SK-N-MC (cell line): ENCODE measurements around the gene TRIM44.

Source experiments
- EZH2 ChIP-seq: fragments of 200-600 bp; sonication (generic); IDR thresholded peaks from one replicate; pipeline ENCODE4 v1.6.1; 2017; ENCODE audit warnings: antibody characterized with exemption
- FOXP2 ChIP-seq: optimal IDR thresholded peaks from 2 replicates; pipeline ENCODE3; 2011; ENCODE audit warnings: mild to moderate bottlenecking, moderate library complexity; ENCODE audit not compliant: insufficient read depth; ENCODE audit errors: extremely low read length, control extremely low read depth
- POLR2AphosphoS5 ChIP-seq: IDR thresholded peaks from 2 replicates; pipeline ENCODE4 v1.6.1; 2012; ENCODE audit warnings: mild to moderate bottlenecking, low read depth, low read length, borderline replicate concordance

GRCh38 chr11:35820614-35821013, 158.0 kb downstream of the TRIM44 start:
- TF ChIP-seq EZH2, result no peak
- TF ChIP-seq POLR2AphosphoS5, result no peak
- TF ChIP-seq FOXP2, result no peak
